ENCODE results near the gene SFXN4. TPM values are rescaled to one million over a fixed set of nuclear protein-coding genes. Genes with fewer than 3 reads are reported as not detected.

The SFXN4 gene
- total and polyA plus RNA-seq, 9 of the 15 experiments (the other 6 are each of a cell fraction or from before 2014, with no cell fraction given): 40.1 to 97.8 (median 54.5) TPM

- TF ChIP-seq ZBTB17 (CRISPR knock-in tag; IDR thresholded peaks at IDR 0.05) (no peak), DDX20 (tag; IDR thresholded peaks at IDR 0.05; ENCODE audit: low read depth) (no peak), VEZF1 (CRISPR knock-in tag; IDR thresholded peaks at IDR 0.05) (peak; percentile 45; the same call in 1 of the 2 replicates), BCL6 (CRISPR knock-in tag; IDR thresholded peaks at IDR 0.05) (no peak), NFE2 (IDR thresholded peaks at IDR 0.05; ENCODE audit: low read depth) (peak; percentile 85), DPF2 (IDR thresholded peaks at IDR 0.05) (peak; percentile 79), ZBTB49 (CRISPR knock-in tag; IDR thresholded peaks at IDR 0.05; ENCODE audit: borderline replicate concordance) (no peak), EP400 (IDR thresholded peaks at IDR 0.05) (peak; percentile 43), MAFG (tag; conservative IDR thresholded peaks at IDR 0.05) (peak; percentile 92), HCFC1 (IDR thresholded peaks at IDR 0.05; ENCODE audit: low read depth, low read length) (0 out of 2 replicates have a peak, but pooled peaks have one; percentile 37), ARID1B (IDR thresholded peaks at IDR 0.05) (peak; percentile 63; the same call in 1 of the 2 replicates), GABPA (tag; conservative IDR thresholded peaks at IDR 0.05; ENCODE audit: low read depth) (peak; percentile 38; the same call in 1 of the 2 replicates), MTA1 (IDR thresholded peaks at IDR 0.05; ENCODE audit: borderline replicate concordance) (no peak), SMAD1 (IDR thresholded peaks at IDR 0.05; ENCODE audit: low read depth, low read length, partially characterized antibody) (no peak), TSHZ1 (CRISPR knock-in tag; IDR thresholded peaks at IDR 0.05) (no peak), FOXM1 (IDR thresholded peaks at IDR 0.05; ENCODE audit: low read depth) (peak; percentile 81), FOXM1 (CRISPR knock-in tag; IDR thresholded peaks at IDR 0.05; ENCODE audit: low read depth) (no peak), LCOR (CRISPR knock-in tag; IDR thresholded peaks at IDR 0.05) (no peak), ZNF133 (CRISPR knock-in tag; IDR thresholded peaks at IDR 0.05) (no peak)
Observed at GRCh38 chr10:119131512-119132240, 33.8 kb downstream of the SFXN4 start (continued).
